ENCODE results near the gene CADM2. TPM values are rescaled to one million over a fixed set of nuclear protein-coding genes. Genes with fewer than 3 reads are reported as not detected.

Gene CADM2
- total RNA-seq, 4 donors from 2014 or later, result 9.6 to 16.2 (median 11.5) TPM

- no peaks in the 10 kb centered on the region for H3K27me3 ChIP-seq
- no peak overlapping the region for H3K4me3 ChIP-seq
- no peaks in the 10 kb centered on the region for H3K36me3 ChIP-seq
- TF ChIP-seq POLR2AphosphoS5 (IDR thresholded peaks at IDR 0.05) (no peak), POLR2A (IDR thresholded peaks at IDR 0.05; ENCODE audit: low read depth) (no peak), EP300 (IDR thresholded peaks at IDR 0.05) (no peak)
- TF ChIP-seq, protein P1, sequence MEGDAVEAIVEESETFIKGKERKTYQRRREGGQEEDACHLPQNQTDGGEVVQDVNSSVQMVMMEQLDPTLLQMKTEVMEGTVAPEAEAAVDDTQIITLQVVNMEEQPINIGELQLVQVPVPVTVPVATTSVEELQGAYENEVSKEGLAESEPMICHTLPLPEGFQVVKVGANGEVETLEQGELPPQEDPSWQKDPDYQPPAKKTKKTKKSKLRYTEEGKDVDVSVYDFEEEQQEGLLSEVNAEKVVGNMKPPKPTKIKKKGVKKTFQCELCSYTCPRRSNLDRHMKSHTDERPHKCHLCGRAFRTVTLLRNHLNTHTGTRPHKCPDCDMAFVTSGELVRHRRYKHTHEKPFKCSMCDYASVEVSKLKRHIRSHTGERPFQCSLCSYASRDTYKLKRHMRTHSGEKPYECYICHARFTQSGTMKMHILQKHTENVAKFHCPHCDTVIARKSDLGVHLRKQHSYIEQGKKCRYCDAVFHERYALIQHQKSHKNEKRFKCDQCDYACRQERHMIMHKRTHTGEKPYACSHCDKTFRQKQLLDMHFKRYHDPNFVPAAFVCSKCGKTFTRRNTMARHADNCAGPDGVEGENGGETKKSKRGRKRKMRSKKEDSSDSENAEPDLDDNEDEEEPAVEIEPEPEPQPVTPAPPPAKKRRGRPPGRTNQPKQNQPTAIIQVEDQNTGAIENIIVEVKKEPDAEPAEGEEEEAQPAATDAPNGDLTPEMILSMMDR (IDR thresholded peaks at IDR 0.05), result no peak
- intact Hi-C loops (cut with DNase I), result loop anchor here (5.0 kb wide), 1 partner anchor 817 kb away; no protein-coding TSS in a partner anchor
- WGBS, result 81% methylated on average over 5 of the region's 5 CpGs
- H3K27ac ChIP-seq (replicated peaks in 1 of 4), result no peak overlapping the region
- no peak for DNase-seq (ENCODE audit: extremely low spot score)
- H3K9me3 ChIP-seq, result no peaks in the 10 kb centered on the region
- no peaks in the 10 kb centered on the region for H3K4me1 ChIP-seq
These were observed 405.6 kb downstream of the CADM2 start for GRCh38 chr3:85364296-85364909.

DNA sequence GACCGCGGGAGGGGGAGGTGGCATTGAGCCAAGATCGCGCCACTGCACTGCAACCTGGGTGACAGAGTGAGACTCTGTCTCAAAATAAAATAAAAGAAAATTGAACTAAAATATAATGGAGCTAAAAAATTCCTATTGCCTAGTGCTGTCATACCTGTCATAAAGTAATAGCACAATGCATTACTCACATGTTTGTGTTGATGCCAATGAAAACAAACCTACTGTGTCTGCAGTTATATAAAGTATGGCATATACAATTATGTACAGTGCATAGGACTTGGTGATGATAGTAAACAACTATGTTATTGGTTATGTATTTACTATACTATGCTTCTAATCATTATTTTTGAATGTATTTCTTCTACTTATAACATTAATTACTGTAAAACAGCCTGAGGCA is 411.6 kb downstream of the CADM2 start:
- Histone ChIP-seq H3K27me3 (no peaks in the 10 kb centered on the region), H3K4me1 (no peaks in the 10 kb centered on the region), H3K9me3 (no peaks in the 10 kb centered on the region), H3K27ac (replicated peaks in 1 of 4) (no peak overlapping the region), H3K36me3 (no peaks in the 10 kb centered on the region), H3K4me3 (no peak overlapping the region)
- 88% methylated on average over 4 of the region's 4 CpGs for WGBS
- TF ChIP-seq POLR2A (IDR thresholded peaks at IDR 0.05; ENCODE audit: low read depth), result no peak
- TF ChIP-seq, protein P1 (IDR thresholded peaks at IDR 0.05), result no peak
- no peak for TF ChIP-seq POLR2AphosphoS5 (IDR thresholded peaks at IDR 0.05)
- no peak for TF ChIP-seq EP300 (IDR thresholded peaks at IDR 0.05)
- intact Hi-C loops (cut with DNase I), result no loop called here
- DNase-seq (ENCODE audit: extremely low spot score), result no peak

DNA sequence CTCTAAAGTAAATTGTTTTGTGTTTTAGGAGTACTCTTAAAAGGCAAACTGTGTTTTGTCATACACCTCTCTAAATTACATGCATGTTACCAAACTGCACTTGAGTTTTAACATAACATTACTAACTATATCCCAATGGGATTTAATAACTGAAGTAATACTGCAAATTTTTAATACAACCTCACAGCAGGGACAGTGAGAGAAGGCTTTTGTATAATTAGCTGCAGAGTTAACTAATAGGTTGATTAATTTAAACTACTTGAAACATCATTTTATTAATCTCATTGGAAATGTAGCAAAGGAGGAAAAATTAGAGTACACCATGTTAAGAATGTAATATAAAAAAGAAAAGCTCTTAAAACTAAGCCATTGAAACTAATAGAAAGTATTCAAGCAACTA is 417.3 kb downstream of the CADM2 start:
- intact Hi-C loops (cut with DNase I), result no loop called here

DNA sequence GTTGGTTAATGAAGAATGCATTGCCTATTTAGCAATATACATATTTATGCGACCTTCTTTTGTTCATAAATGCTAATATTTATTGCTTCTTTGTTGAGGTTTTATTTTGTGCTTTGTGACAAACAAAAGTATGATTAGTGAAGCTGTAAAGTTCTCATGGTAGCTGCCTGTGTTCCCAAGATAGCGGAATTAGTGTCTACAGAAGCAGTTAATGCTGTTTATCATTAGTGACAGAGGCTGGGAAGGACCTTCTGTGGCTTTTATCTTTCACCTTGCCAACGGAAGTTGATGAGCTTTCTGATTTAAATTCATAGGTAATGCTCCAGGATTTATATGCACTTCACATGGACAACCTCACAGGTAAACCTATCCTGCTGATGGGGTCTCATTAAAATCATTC is 418.3 kb downstream of the CADM2 start:
- TF ChIP-seq EP300 (IDR thresholded peaks at IDR 0.05) (no peak), POLR2A (IDR thresholded peaks at IDR 0.05; ENCODE audit: low read depth) (no peak), POLR2AphosphoS5 (IDR thresholded peaks at IDR 0.05) (no peak)
- TF ChIP-seq, protein P1 (IDR thresholded peaks at IDR 0.05), result no peak
- H3K4me3 ChIP-seq, result no peak overlapping the region
- WGBS, result 57% methylated on average over 3 of the region's 3 CpGs
- H3K27ac ChIP-seq (replicated peaks in 1 of 4), result no peak overlapping the region
- intact Hi-C loops (cut with DNase I), result no loop called here
- no peaks in the 10 kb centered on the region for H3K27me3 ChIP-seq
- DNase-seq (ENCODE audit: extremely low spot score), result no peak
- H3K36me3 ChIP-seq, result no peaks in the 10 kb centered on the region
- H3K9me3 ChIP-seq, result no peaks in the 10 kb centered on the region
- H3K4me1 ChIP-seq, result no peaks in the 10 kb centered on the region

More for the DNA sequence above, 417.3 kb downstream of the CADM2 start:
- H3K9me3 ChIP-seq, result no peaks in the 10 kb centered on the region
- H3K4me1 ChIP-seq, result no peaks in the 10 kb centered on the region
- no peak for DNase-seq (ENCODE audit: extremely low spot score)
- no peaks in the 10 kb centered on the region for H3K27me3 ChIP-seq
- no peak overlapping the region for H3K4me3 ChIP-seq
- TF ChIP-seq, protein P1 (IDR thresholded peaks at IDR 0.05), result no peak
- no peak overlapping the region for H3K27ac ChIP-seq (replicated peaks in 1 of 4)
- no peaks in the 10 kb centered on the region for H3K36me3 ChIP-seq

- no peaks in the 10 kb centered on the region for H3K36me3 ChIP-seq
- no peaks in the 10 kb centered on the region for H3K4me1 ChIP-seq
- intact Hi-C loops (cut with DNase I), result no loop called here
- H3K4me3 ChIP-seq, result no peak overlapping the region
- H3K27me3 ChIP-seq, result no peaks in the 10 kb centered on the region
- no peak overlapping the region for H3K27ac ChIP-seq (replicated peaks in 1 of 4)
- DNase-seq (ENCODE audit: extremely low spot score), result no peak
- WGBS, result 97% methylated on average over 13 of the region's 13 CpGs
- TF ChIP-seq POLR2A (IDR thresholded peaks at IDR 0.05; ENCODE audit: low read depth) (no peak), POLR2AphosphoS5 (IDR thresholded peaks at IDR 0.05) (no peak), EP300 (IDR thresholded peaks at IDR 0.05) (no peak)
- TF ChIP-seq, protein P1 (IDR thresholded peaks at IDR 0.05), result no peak
- H3K9me3 ChIP-seq, result no peaks in the 10 kb centered on the region
These were observed 425.6 kb downstream of the CADM2 start for GRCh38 chr3:85384372-85384771.
